ENCODE results near the gene PRSS36.
"Not testable (repeated sequence)": the region's sequence is repeated elsewhere in the genome, so short reads cannot be mapped to it uniquely, and the experiment has no call there.

The PRSS36 gene

DNA sequence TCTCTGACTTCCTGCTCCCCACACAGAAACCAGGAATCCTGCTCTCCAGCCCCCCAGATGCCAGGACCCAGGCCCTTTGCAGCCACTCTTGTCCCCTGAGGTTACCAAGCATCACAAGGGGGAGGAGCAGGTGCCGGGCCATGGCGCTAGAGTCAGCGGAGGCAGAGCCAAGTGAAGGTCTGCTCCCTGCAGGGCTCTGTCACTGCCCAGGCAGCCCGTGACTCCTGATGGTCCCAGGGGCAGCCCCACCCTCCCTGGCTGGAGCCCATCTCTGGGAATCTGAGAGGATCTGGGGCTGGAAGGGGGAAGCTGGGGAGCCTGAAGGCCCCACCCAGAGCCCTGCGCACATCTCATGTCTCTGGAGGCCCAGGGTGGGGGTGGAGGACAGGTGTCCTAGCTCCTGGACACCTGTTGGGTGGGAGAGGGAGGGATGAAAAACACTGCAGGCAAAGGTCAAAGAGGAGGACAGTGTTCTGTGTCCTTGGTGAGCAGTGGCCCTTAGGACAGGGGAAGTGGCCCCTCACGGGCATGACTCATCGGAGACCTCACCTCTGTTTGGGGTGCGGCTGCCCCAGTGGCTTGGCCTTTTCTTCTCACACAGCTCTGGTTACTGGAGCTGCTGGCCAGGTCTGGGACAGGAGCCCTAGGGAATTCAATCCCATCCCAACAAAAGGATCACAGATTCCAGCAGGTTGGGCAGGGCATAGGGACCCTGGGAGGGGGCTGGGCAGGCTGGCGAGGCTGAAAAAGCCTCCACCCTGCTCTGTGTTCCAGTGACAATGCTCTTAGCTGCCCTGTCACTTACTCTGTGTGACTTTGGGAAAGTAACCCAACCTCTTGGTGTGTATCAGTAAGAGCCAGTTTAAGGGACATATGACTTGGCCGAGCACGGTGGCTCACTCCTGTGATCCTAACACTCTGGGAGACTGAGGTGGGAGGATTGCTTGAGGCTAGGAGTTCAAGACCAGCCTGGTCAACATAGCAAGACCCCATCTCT is at the start of gene PRSS36:
TSS of gene PRSS36 (minus strand) at position 173 of the 997 bp plus-strand sequence. CDS start at position 142, 31 bp downstream.
- in situ Hi-C loops (cut with MboI; ENCODE audit: low sequenced_read_pairs), result no loop called here

GRCh38 chr16:31199430-31200041 is 49.7 kb upstream of the PRSS36 start:
- in situ Hi-C loops (cut with MboI; ENCODE audit: low sequenced_read_pairs), result loop anchor here (10.0 kb wide), 1 partner anchor 185 kb away; no protein-coding TSS in a partner anchor

GRCh38 chr16:31198207-31198882 is 48.5 kb upstream of the PRSS36 start:
- in situ Hi-C loops (cut with MboI; ENCODE audit: low sequenced_read_pairs), result no loop called here

GRCh38 chr16:31196324-31197088 is 46.6 kb upstream of the PRSS36 start:
- in situ Hi-C loops (cut with MboI; ENCODE audit: low sequenced_read_pairs), result no loop called here

GRCh38 chr16:31195861-31196260 is 46.0 kb upstream of the PRSS36 start:
- in situ Hi-C loops (cut with MboI; ENCODE audit: low sequenced_read_pairs), result not testable (repeated sequence)

DNA sequence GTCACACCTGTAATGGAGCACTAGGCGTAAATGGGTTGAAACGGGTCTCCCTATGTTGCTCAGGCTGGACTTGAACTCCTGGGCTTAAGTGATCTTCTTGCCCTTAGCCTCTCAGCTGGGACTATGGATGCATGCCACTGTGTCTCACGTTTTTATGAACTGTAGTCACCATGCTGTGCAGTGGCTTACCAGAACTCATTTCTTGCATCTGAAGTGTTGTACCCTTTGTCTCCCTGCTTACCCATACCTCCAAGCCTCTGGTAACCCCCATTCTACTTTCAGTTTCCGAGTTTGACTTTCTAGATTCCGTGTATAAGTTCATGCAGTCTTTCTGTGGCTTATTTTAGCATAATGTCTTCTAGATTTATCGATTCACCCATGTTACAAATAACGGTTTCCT is 45.0 kb upstream of the PRSS36 start:
- in situ Hi-C loops (cut with MboI; ENCODE audit: low sequenced_read_pairs), result no loop called here

DNA sequence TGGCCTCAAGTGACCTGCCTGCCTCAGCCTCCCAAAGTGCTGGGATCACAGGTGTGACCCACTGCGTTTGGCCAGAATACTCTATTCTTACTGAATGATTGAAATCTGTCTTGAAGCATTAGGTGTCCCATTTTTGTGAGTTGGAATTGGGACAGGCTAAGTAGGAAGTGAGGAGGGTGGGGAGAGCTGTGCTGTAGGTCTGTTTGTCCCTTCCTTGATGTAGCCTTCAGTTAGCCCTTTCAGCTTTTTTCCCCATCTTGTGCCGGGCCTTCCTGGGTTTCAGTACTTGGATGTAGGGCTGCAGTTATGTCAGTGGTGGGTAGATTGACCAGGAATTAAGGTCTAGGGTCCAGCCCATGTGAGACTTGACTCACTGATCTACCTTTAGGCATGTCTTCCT is 44.0 kb upstream of the PRSS36 start:
- in situ Hi-C loops (cut with MboI; ENCODE audit: low sequenced_read_pairs), result no loop called here

DNA sequence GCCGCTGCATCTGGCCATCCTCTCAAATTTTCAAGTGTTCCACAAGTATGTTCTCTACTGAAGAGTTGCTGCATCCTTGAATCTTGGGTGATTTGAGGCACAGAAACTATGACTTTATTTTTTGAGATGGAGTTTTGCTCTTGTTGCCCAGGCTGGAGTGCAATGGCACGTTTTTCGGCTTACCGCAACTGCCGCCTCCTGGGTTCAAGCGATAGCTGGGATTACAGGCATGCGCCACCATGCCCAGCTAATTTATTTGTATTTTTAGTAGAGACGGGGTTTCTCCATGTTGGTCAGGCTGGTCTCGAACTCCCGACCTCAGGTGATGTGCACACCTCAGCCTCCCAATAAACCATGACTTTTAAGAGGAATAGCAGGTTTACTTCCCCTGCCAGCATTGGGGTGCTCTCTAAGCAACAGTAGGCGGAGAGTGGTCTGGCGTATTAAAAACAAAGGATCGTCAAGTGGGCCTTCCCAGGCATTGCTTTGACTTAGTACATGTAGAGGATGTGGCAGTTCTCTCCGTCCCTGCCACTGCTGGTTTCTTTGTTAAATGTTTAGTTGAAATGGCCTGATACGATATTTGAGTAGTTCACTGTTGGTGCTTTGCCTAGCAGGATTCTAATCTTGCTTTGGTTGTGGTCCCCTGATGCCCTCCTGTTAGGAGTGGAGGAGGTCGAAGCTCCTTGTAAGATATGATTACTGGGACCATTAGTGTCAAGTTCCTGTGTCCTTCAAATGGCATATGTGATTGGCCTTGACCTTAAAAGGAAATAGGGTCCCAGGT is 43.2 kb upstream of the PRSS36 start:
- in situ Hi-C loops (cut with MboI; ENCODE audit: low sequenced_read_pairs), result no loop called here

DNA sequence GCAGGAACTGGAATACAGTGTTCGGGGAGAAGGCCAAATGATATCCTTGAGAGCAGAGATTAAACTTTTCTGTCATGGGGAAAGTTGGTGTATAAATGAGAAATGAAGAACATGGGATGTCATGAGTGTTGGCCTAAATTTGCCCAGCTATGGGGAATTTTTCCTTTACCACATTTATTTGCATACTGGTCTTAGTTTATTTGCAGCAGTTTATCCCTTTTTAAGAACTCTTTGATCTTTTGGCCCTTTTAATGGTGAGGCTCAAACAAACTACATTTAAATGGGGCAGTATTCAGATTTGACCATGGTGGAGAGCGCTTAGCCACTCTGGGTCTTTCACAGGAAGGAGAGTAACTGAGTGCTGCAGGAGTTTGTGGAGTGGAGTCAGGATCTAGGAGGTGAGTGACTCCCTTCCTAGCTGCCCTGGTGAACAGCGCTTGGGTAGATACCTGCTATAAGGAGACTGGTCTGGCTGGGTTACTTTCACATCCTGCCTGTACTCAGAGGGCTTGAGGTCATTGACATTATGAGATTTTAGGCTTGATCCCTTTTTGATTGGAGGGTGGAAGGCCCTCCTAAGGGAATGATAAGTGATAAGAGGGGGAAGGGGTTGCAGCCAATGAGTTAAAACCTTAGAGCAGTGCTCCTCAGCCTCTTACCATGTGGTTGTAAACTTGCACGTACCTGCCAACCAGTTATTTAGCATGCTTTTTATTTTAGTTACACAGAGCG is 42.0 kb upstream of the PRSS36 start:
- in situ Hi-C loops (cut with MboI; ENCODE audit: low sequenced_read_pairs), result no loop called here

- in situ Hi-C loops (cut with MboI; ENCODE audit: low sequenced_read_pairs), result no loop called here
Measured at GRCh38 chr16:31190818-31191444, 41.1 kb upstream of the PRSS36 start.

DNA sequence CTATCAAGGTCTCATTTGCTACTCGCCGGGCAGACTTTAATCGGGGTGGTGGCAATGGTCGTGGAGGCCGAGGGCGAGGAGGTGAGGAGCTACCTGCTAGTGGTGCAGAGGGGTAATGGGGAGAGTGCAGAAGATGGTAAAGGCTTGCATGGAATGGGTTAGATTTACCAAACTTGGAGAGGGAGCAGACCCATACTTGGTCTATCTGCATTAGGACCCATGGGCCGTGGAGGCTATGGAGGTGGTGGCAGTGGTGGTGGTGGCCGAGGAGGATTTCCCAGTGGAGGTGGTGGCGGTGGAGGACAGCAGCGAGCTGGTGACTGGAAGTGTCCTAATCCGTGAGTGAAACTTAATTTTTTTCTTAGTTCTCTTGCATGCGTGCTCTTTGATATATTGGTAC is 40.2 kb upstream of the PRSS36 start:
- in situ Hi-C loops (cut with MboI; ENCODE audit: low sequenced_read_pairs), result no loop called here

DNA sequence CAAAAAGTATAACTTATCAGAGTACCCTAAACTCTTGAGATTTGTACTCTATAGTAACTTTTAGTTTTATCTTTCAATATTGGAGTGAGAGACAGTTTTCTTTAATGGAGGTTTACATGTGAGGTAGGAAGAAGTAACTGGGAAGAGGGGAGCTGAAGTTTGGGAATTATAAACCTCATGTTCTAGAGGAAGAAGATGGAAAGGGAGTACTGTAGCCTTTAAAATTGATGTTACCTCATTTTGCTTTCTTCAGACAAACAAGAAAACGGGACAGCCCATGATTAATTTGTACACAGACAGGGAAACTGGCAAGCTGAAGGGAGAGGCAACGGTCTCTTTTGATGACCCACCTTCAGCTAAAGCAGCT is 39.5 kb upstream of the PRSS36 start:
- in situ Hi-C loops (cut with MboI; ENCODE audit: low sequenced_read_pairs), result no loop called here

- in situ Hi-C loops (cut with MboI; ENCODE audit: low sequenced_read_pairs), result no loop called here
Measured at GRCh38 chr16:31188450-31189411, 38.9 kb upstream of the PRSS36 start.

DNA sequence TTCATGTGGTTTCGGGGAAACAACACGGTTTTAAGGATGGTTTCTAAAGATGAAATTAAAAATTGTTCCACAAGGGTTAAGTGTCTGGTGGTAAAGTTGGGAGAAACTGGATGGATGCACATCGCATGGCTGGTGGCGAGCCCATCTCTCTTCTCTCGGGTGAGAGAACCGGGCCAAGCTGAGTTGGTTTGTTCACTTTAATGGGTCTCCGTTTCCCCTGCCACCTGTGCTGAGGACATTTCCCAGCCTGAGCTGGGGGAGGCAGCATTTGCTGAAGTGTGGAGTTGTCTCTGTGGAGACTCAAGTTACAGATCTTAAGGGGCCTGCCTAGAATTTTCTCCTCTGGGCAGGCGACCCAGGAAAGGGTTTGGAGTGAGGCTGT is 37.9 kb upstream of the PRSS36 start:
- in situ Hi-C loops (cut with MboI; ENCODE audit: low sequenced_read_pairs), result no loop called here

- in situ Hi-C loops (cut with MboI; ENCODE audit: low sequenced_read_pairs), result no loop called here
Measured at GRCh38 chr16:31186930-31187807, 37.3 kb upstream of the PRSS36 start.

DNA sequence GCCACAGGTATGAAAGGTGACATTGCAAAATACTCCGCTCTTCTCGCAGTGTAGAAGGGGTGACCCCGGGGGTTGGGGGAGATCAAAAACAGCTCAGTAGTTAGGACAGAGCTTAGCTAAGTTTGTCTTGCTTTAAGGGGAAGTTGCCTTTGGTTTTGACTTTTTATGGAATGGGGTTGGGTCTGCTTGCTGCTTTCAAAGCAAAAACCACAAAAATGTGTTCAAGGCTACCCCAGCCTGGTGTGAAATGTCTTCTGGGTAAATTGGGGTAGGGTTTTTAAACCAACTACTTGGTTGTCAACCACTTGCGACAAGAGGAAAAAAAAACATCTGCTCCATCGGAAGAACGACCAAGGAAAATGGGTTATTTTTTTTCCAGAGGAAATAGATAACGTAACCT is 36.3 kb upstream of the PRSS36 start:
- in situ Hi-C loops (cut with MboI; ENCODE audit: low sequenced_read_pairs), result no loop called here

GRCh38 chr16:31185339-31185738 is 35.5 kb upstream of the PRSS36 start:
- in situ Hi-C loops (cut with MboI; ENCODE audit: low sequenced_read_pairs), result no loop called here

Measured in HL-60/S4 (cell line).